NCI-H82 (cell line): ENCODE data around the gene C2orf68.
"Not testable (repeated sequence)": the region's sequence is repeated elsewhere in the genome, so short reads cannot be mapped to it uniquely, and the experiment has no call there.

ENCODE experiments used
- DNase-seq: peaks from one replicate; lab custom pipeline; 2025; lab: John Stamatoyannopoulos, UW

The C2orf68 gene

DNA sequence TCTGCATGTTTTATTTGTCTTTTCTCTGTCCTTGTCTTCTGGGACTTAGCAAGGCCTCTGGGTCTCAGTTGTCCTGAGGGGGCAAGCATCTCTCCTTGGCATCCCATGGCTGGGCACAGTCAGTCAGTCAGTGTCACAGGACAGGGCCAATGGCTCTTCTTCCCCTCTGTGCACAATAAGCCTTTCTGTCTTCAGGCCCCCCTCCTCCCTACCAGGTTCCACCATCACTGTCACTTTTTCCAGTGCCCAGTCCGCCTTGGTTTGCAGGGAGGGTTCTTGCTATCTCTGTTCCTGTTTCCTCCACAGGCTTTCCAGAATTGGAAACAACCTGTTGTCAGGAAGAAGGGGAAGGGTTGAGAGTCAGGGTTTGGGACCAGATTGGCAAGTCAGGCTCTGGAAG lies 29.4 kb downstream of the C2orf68 start:
- DNase-seq: no peak

- no peak for DNase-seq
Observed at GRCh38 chr2:85580206-85580605, 31.7 kb downstream of the C2orf68 start.

GRCh38 chr2:85579266-85579935 lies 32.5 kb downstream of the C2orf68 start:
- DNase-seq: no peak

DNA sequence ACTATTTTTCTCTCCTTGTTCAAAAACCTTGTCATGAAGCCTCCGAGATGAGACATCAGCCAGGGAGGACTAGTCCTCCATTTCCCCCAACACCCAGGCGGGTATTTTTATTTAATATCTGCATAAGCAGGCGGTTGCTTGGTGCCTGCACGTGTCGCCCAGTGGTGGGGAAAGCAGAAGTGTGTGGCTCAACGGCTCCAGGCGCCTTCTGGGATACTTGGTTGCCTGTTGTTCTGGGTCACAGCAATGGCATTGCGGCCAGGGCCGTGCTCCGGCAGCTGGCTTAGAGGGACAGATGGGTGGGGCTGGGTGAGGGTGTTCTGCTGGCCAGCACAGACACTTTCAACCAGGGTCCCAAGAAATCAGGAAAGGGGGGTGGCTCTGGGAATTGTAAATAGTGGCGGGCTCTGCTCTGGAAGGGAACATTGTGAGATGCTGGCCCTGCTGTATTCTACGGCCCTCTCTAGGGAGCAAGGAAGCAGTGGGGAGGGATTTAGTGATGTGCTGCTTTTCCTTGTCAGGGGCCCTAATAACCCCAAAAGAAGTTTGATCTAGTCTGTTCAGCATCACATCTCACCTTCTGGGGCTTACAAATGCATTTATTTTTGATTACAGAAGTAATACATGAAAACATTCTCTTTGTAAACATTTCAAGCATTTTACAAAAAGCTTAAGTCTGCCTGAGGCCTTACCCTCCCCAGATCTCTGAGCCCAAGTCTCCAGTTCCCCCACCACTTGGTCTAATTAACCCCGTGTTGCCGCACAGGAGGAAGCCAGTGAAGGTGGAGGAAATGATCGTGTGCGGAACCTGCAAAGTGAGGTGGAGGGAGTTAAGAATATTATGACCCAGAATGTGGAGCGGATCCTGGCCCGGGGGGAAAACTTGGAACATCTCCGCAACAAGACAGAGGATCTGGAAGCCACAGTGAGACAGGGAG lies 33.4 kb downstream of the C2orf68 start:
- DNase-seq: no peak

DNA sequence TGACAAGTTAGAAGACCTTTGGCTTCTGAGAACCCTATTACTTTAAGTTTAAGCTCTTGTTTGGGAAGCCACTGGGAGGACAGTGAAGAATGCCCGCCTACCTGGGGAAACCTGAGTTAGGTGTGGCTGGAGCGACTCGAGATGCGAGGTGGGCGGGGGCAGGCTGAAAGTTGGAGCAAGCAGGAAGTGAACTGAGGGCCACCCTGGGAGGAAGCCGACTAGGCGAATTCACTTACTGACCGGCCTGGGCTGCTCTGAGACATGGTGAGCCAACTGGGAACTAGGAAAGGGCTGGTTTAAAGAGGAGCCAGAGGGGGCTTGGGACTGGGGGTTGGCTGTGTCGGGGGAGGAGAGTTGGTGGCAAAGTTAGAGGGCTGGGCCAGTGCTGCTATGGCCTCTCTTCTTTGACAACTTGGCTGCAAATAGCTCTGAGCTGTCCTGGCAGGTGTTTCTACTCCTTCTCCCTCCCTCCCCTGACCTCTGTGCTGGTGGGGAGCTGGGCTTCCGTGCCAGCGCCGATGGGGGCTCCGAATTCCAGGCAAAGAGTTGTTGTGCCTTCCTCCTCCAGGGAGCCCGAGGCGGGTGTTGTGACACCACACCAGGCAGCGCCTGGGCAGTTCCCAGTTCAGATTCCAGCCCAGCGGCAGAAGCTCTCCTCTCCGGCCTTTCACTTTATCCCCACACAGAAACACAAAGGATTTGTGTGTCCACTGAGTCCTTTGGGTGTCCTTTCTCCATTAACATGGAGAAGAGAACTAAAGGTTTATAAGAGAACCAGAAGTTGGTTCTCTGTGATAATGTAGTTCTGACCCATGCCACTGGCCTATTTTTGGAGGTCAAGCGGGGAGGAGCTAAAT lies 34.3 kb downstream of the C2orf68 start, which contains the start of gene VAMP8:
VAMP8 (plus strand) TSS at position 201 of the 857 bp plus-strand sequence; CDS start at position 262, 61 bp downstream.
- DNase-seq: no peak

DNA sequence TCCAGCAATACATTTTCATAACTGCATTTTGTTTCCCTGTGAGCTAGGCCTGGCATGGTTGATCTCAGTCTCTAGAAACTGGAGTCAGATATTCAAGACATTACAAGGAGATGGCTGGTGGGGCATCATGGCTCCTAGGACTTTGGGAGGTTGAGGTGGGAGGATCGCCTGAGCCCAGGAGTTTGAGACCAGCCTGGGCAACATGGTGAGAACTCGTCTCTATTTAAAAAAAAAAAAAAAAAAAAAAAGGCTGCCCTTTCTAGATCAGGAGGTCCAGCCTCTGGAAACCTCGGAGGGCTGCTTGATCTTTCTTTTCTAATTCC lies 34.8 kb downstream of the C2orf68 start:
- no peak for DNase-seq

DNA sequence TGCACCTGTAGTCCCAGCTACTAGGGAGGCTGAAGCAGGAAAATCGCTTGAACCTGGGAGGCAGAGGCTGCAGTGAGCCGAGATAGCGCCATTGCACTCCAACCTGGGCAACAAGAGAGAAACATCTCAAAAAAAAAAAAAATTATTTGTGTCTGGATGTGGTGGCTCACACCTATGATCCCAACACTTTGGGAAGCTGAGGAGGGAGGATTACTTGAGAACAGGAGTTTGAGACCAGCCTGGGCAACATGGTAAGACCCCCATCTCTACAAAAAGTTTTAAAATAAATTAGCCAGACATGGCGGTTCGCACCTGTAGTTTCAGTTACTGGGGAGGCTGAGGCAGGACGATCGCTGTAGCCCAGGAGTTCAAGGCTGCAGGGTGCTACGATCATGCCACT lies 36.1 kb downstream of the C2orf68 start:
- DNase-seq: no peak

- no peak for DNase-seq
Observed at GRCh38 chr2:85566265-85566664, 45.6 kb downstream of the C2orf68 start.

DNA sequence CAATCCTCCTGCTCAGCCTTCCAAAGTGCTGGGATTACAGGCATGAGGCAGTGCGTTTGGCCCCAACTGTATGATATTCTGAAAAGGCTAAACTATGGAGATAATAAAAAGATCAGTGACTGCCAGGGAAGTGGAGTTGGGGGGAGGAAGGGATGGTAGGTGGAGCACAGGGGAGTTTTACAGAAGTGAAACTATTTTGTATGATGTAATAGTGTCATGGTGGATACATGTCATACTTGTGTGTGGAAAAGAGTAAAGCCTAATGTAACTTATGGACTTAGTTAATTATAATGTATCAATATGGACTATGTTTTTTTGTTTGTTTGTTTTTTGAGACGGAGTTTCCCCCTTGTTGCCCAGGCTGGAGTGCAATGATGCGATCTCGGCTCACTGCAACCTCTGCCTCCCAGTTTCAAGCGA lies 47.7 kb downstream of the C2orf68 start:
- no peak for DNase-seq

DNA sequence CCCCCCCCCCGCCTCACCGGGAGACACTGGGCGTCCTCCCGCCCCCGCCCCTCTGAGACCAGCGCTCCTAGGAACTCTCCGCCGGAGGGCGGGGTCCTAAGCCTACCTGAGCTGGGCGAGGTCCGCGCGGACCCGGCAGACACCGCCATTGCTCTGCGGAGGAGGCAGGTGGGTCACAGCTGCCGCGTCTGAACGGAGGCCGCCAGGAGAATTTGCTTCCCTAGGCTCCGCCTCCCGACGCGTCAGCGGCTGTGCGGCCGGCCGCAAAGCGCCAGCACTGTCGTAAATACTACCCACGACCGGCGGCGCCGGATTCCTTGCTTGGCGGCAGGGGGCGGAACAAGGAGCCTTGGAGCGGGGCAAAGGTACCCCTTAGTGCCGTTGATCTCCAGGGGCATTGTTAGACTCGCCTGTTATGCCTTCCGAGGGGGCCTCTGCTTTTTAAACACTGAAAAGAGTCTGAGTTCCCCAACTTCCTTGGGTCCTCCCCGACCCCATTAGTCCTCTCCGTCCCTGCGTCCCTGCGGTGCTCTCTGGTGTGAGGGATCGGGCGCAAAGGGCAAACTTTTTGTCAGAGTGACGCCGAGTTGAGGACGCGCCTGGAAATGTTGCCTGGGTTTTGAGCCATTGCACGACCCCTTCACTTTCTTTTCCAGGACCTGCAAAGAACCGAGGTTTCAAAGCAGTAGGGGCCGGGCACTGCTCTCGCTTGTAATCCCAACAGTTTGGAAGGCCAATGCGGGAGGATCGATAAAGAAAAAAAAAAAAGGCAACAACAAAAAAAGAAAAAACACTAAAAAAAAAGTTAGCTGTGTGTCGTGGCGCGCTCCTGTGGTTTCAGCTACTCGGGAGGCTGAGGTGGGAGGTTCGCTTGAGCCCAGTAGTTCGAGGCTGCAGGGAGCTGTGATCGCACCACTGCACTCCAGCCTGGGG lies 50.3 kb downstream of the C2orf68 start, which contains the start of gene GGCX:
GGCX (minus strand) TSS at position 214 of the 933 bp plus-strand sequence; CDS start at position 149, 65 bp downstream.
- peak; percentile 98 for DNase-seq

- no peak for DNase-seq
Observed at GRCh38 chr2:85560812-85561279, 51.0 kb downstream of the C2orf68 start.

DNA sequence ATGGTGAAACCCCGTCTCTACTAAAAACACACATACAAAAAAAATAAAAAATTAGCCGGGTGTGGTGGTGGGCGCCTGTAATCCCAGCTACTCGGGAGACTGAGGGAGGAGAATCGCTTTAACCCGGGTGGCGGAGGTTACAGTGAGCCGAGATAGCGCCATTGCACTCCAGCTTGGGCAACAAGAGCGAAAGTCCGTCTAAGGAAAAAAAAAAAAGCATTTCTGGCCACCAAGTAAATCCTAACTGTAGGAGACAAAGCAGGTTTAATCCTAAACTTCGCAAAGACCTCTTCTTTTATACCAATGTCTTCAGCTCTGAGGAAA lies 51.5 kb downstream of the C2orf68 start:
- DNase-seq: not testable (repeated sequence)

- DNase-seq: no peak
Observed at GRCh38 chr2:85558160-85558559, 53.7 kb downstream of the C2orf68 start.

DNA sequence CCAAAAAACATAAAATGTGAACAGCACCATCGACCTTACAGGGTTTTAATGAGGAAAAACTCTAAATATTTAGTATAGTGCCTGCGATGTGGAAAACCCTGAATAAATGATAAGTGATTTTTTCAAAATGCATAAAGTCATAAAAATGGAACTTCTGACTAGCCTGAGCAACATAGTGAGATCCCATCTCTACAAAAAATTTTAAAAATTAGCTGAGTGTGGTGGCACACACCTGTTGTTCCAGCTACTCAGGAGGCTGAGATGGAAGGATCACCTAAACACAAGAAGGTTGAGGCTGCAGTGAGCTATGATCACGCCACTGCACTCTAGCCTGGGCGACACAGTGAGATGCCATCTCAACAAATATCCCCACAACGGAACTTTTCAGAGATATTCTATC lies 54.7 kb downstream of the C2orf68 start:
- no peak for DNase-seq
